Sigmoid colon (tissue), 7 donors: Measurements from ENCODE around the gene INHBE. TPM values are rescaled to one million over a fixed set of nuclear protein-coding genes. Genes with fewer than 3 reads are reported as not detected.
"Not testable (repeated sequence)": the region's sequence is repeated elsewhere in the genome, so short reads cannot be mapped to it uniquely, and the experiment has no call there.

Experiments
- DNase-seq: peaks from one replicate; pipeline ENCODE4 v3.0.0-alpha.2; 2019
- H3K27ac ChIP-seq, 4 donors: fragments of 200-600 bp; sonication (generic); one replicate each; pipeline ENCODE4 v1.5.1; 2016 to 2019; ENCODE audit warnings: mild to moderate bottlenecking in 1 of 4
- H3K27me3 ChIP-seq, 3 donors: fragments of 200-600 bp; sonication (generic); one replicate each; pipeline ENCODE4 v1.5.1; 2019; ENCODE audit warnings: mild to moderate bottlenecking in 1 of 3
- H3K36me3 ChIP-seq, 4 donors: fragments of 200-600 bp; sonication (generic); one replicate each; pipeline ENCODE4 v1.5.1; 2016 to 2019
- H3K4me1 ChIP-seq, 4 donors: fragments of 200-600 bp; sonication (generic); one replicate each; pipeline ENCODE4 v1.5.1; 2017 to 2019
- H3K4me3 ChIP-seq, 4 donors: fragments of 200-600 bp; sonication (generic); one replicate each; pipeline ENCODE4 v1.5.1; 2017 to 2019; ENCODE audit warnings: mild to moderate bottlenecking in 2 of 4, moderate library complexity in 1 of 4
- H3K9me3 ChIP-seq, 4 donors: fragments of 200-600 bp in 3 of 4; sonication (generic) in 3 of 4; one replicate each; pipeline versions ENCODE4 v1.5.1 to v1.6.1; 2013 to 2019
- CTCF ChIP-seq, 4 experiments: fragments of 450-650 bp in 3 of 4; fragments of 200-600 bp in 1 of 4; IDR thresholded peaks; one replicate each; pipeline ENCODE4 v1.5.1; 2016 to 2019; ENCODE audit warnings: antibody characterized with exemption in 4 of 4, mild to moderate bottlenecking in 3 of 4, moderate library complexity in 2 of 4
- EP300 ChIP-seq, 4 donors: sonication (generic); formaldehyde crosslinking; IDR thresholded peaks; one replicate each; pipeline ENCODE4 v1.6.1; 2017; ENCODE audit warnings: antibody characterized with exemption in 4 of 4
- POLR2A ChIP-seq, 2 donors: fragments of 450-650 bp; IDR thresholded peaks; one replicate each; pipeline ENCODE4 v1.6.1; 2016; ENCODE audit warnings: antibody characterized with exemption in 2 of 2, mild to moderate bottlenecking in 2 of 2, moderate library complexity in 2 of 2
- POLR2AphosphoS5 ChIP-seq, 4 donors: sonication (generic); formaldehyde crosslinking; IDR thresholded peaks; one replicate each; pipeline ENCODE4 v1.6.1; 2017; ENCODE audit warnings: antibody characterized with exemption in 4 of 4
- WGBS, 2 donors: extraction: QIAGEN DNeasy Blood & Tissue Kit; methylation state at CpG; one replicate each; pipeline ENCODE4 v1.1.7; 2013; 5-methylcytosine and 5-hydroxymethylcytosine counted together
- intact Hi-C: fragments of 100-400 bp; cut with DNase I; formaldehyde crosslinking; loops from one replicate; pipeline ENCODE4 v1.15.1; 2023
- polyA plus RNA-seq, 3 donors: library from polyadenylated mRNA; stranded (reverse); fragments of 200-250 nt; gene quantifications; one replicate each; pipeline ENCODE4 v1.2.3, GENCODE V29; 2013
- small RNA-seq, 3 donors: library from RNA; depleted of rRNA; stranded (forward); fragments of <200 nt; gene quantifications; one replicate each; pipeline ENCODE3, GENCODE V24; 2016
- total RNA-seq, 4 donors: library from RNA; depleted of rRNA; stranded (reverse); fragments of >200 nt; gene quantifications; one replicate each; pipeline ENCODE4 v1.1.0, GENCODE V29; 2016
- donor health status: healthy with polysubstance abuse.
- donor health status: Bipolar disorder and iron deficiency.
- donor health status: healthy.

The INHBE gene
- total and polyA plus RNA-seq, 7 donors, result 0.09 to 0.36 TPM; not detected in 5

- H3K36me3 ChIP-seq, result peaks cover 24 to 97% (median 47%) of the 10 kb centered on the region in 4 donors
- no peak for DNase-seq
- H3K4me1 ChIP-seq, result no peaks in the 10 kb centered on the region
- no peak overlapping the region for H3K4me3 ChIP-seq
- TF ChIP-seq CTCF (IDR thresholded peaks at IDR 0.05) (no peak), POLR2AphosphoS5 (IDR thresholded peaks at IDR 0.05) (no peak), EP300 (IDR thresholded peaks at IDR 0.05) (no peak), POLR2A (IDR thresholded peaks at IDR 0.05) (no peak)
- H3K27me3 ChIP-seq, result no peaks in the 10 kb centered on the region
- 95 to 98% methylated on average over 11 of the region's 11 CpGs for WGBS, 2 donors
- H3K9me3 ChIP-seq, result no peaks in the 10 kb centered on the region
- intact Hi-C loops, result no loop called here
- H3K27ac ChIP-seq, result no peak overlapping the region
Measured at GRCh38 chr12:57500213-57500612, 45.1 kb downstream of the INHBE start.

GRCh38 chr12:57502311-57502969 is 47.3 kb downstream of the INHBE start:
- H3K4me1 ChIP-seq, H3K27ac ChIP-seq, DNase-seq, H3K27me3 ChIP-seq, intact Hi-C loops, H3K4me3 ChIP-seq, H3K9me3 ChIP-seq: not testable (repeated sequence)
- 97 to 98% methylated on average over 22 of the region's 22 CpGs for WGBS, 2 donors
- peaks cover 24 to 90% (median 57%) of the 10 kb centered on the region in 4 donors for H3K36me3 ChIP-seq

GRCh38 chr12:57506541-57506940 is 51.4 kb downstream of the INHBE start:
- H3K9me3 ChIP-seq, DNase-seq, H3K27ac ChIP-seq, H3K27me3 ChIP-seq, intact Hi-C loops, H3K4me1 ChIP-seq, H3K4me3 ChIP-seq: not testable (repeated sequence)
- peaks cover 5 to 79% (median 36%) of the 10 kb centered on the region in 4 donors for H3K36me3 ChIP-seq
- WGBS, 2 donors, result 95 to 98% methylated on average over 4 of the region's 4 CpGs

Small RNA genes lying within 50 kb of the gene (small RNA-seq; reads per million reads assigned to genes)
- gene RNU6-879P, result 0 reads per million in 3 donors

Other genes with a start within 250 kb of the INHBE start
- not detected for gene NXPH4, start 238.5 kb upstream of the INHBE start, total RNA-seq
- gene NXPH4, start 238.5 kb upstream of the INHBE start, polyA plus RNA-seq, result under 1 TPM in 1 of 3 donors, not detected in 2; 0.13 TPM
- gene SHMT2, start 225.6 kb upstream of the INHBE start, total RNA-seq, result 10 to 100 TPM; 24.6 to 52.2 (median 34.5) TPM
- gene SHMT2, start 225.6 kb upstream of the INHBE start, polyA plus RNA-seq, result 100 to 1,000 TPM in 1 of 3 donors, 10 to 100 TPM in 2; 26.6 to 100 (median 29.4) TPM
- 1 to 10 TPM in 3 of 4 donors, under 1 TPM in 1; 0.41 to 2.8 (median 1.8) TPM for gene STAC3, start 204.1 kb upstream of the INHBE start, total RNA-seq
- gene STAC3, start 204.1 kb upstream of the INHBE start, polyA plus RNA-seq, result 1 to 10 TPM; 1.2 to 4.6 (median 1.8) TPM
- gene R3HDM2, start 24.3 kb upstream of the INHBE start, total RNA-seq, result 10 to 100 TPM; 28.3 to 37.7 (median 28.5) TPM
- gene R3HDM2, start 24.3 kb upstream of the INHBE start, polyA plus RNA-seq, result 10 to 100 TPM; 10.9 to 26.2 (median 14.4) TPM
- not detected for gene INHBC, start 20.5 kb upstream of the INHBE start, total RNA-seq
- gene INHBC, start 20.5 kb upstream of the INHBE start, polyA plus RNA-seq, result not detected
- gene GLI1, start 4.5 kb downstream of the INHBE start, total RNA-seq, result 1 to 10 TPM in 2 of 4 donors, under 1 TPM in 1, not detected in 1; 0.71 to 3.9 (median 1.8) TPM
- gene GLI1, start 4.5 kb downstream of the INHBE start, polyA plus RNA-seq, result 1 to 10 TPM in 1 of 3 donors, under 1 TPM in 1, not detected in 1; 0.60 to 1.5 TPM
- gene ARHGAP9, start 24.6 kb downstream of the INHBE start, total RNA-seq, result 10 to 100 TPM in 1 of 4 donors, 1 to 10 TPM in 3; 4.3 to 16.3 (median 6.8) TPM
- 10 to 100 TPM in 1 of 3 donors, 1 to 10 TPM in 2; 4.9 to 54.7 (median 6.6) TPM for gene ARHGAP9, start 24.6 kb downstream of the INHBE start, polyA plus RNA-seq
- 10 to 100 TPM; 46.6 to 56.3 (median 53.2) TPM for gene MARS1, start 32.8 kb downstream of the INHBE start, total RNA-seq
- 10 to 100 TPM; 22.9 to 86.2 (median 25.8) TPM for gene MARS1, start 32.8 kb downstream of the INHBE start, polyA plus RNA-seq
- gene DDIT3, start 65.2 kb downstream of the INHBE start, total RNA-seq, result 10 to 100 TPM; 30.7 to 48.5 (median 40.7) TPM
- gene DDIT3, start 65.2 kb downstream of the INHBE start, polyA plus RNA-seq, result 10 to 100 TPM; 42.3 to 52.9 (median 46.7) TPM
- gene MBD6, start 67.5 kb downstream of the INHBE start, total RNA-seq, result 10 to 100 TPM; 13.5 to 23.5 (median 16.0) TPM
- gene MBD6, start 67.5 kb downstream of the INHBE start, polyA plus RNA-seq, result 10 to 100 TPM; 16.2 to 52.8 (median 17.1) TPM
- gene DCTN2, start 91.9 kb downstream of the INHBE start, total RNA-seq, result 100 to 1,000 TPM; 118 to 194 (median 141) TPM
- 100 to 1,000 TPM; 141 to 204 (median 172) TPM for gene DCTN2, start 91.9 kb downstream of the INHBE start, polyA plus RNA-seq
- gene KIF5A, start 94.7 kb downstream of the INHBE start, total RNA-seq, result 1 to 10 TPM; 3.6 to 8.9 (median 6.9) TPM
- gene KIF5A, start 94.7 kb downstream of the INHBE start, polyA plus RNA-seq, result 1 to 10 TPM in 1 of 3 donors, under 1 TPM in 2; under 0.01 to 3.5 (median 0.46) TPM
- gene PIP4K2C, start 135.9 kb downstream of the INHBE start, total RNA-seq, result 10 to 100 TPM; 13.3 to 22.8 (median 18.4) TPM
- 10 to 100 TPM; 21.0 to 30.5 (median 28.6) TPM for gene PIP4K2C, start 135.9 kb downstream of the INHBE start, polyA plus RNA-seq
- gene DTX3, start 149.5 kb downstream of the INHBE start, total RNA-seq, result 10 to 100 TPM; 42.9 to 68.4 (median 50.7) TPM
- gene DTX3, start 149.5 kb downstream of the INHBE start, polyA plus RNA-seq, result 10 to 100 TPM in 1 of 3 donors, 1 to 10 TPM in 2; 1.2 to 12.5 (median 8.4) TPM
- gene ARHGEF25, start 156.1 kb downstream of the INHBE start, total RNA-seq, result 100 to 1,000 TPM in 3 of 4 donors, 10 to 100 TPM in 1; 99.4 to 140 (median 113) TPM
- gene ARHGEF25, start 156.1 kb downstream of the INHBE start, polyA plus RNA-seq, result 10 to 100 TPM in 2 of 3 donors, 1 to 10 TPM in 1; 5.8 to 22.8 (median 18.2) TPM
- gene B4GALNT1, start 177.9 kb downstream of the INHBE start, total RNA-seq, result 1 to 10 TPM in 3 of 4 donors, under 1 TPM in 1; 0.99 to 4.4 (median 3.3) TPM
- 1 to 10 TPM in 1 of 3 donors, not detected in 2; 2.7 TPM for gene B4GALNT1, start 177.9 kb downstream of the INHBE start, polyA plus RNA-seq
- gene OS9, start 238.8 kb downstream of the INHBE start, total RNA-seq, result 100 to 1,000 TPM; 122 to 183 (median 156) TPM
- gene OS9, start 238.8 kb downstream of the INHBE start, polyA plus RNA-seq, result 100 to 1,000 TPM in 1 of 3 donors, 10 to 100 TPM in 2; 69.1 to 243 (median 95.3) TPM